ENCODE measurements around the gene XPOT.
A peak's percentile ranks its signal among the peaks of the same experiment; 100 is the strongest.

XPOT gene

GRCh38 chr12:64466178-64466577 is 62.0 kb downstream of the XPOT start:
- no peaks in the 10 kb centered on the region for H3K27me3 Mint-ChIP-seq (ENCODE audit: low read depth)
- H3K4me1 Mint-ChIP-seq = peaks cover 16% of the 10 kb centered on the region
- no peaks in the 10 kb centered on the region for H3K9me3 Mint-ChIP-seq
- no peak overlapping the region for H3K27ac Mint-ChIP-seq
- no peak overlapping the region for H3K4me3 Mint-ChIP-seq
- peaks cover 58% of the 10 kb centered on the region for H3K36me3 Mint-ChIP-seq (ENCODE audit: low read depth)
- no peak for TF ChIP-seq CTCF (IDR thresholded peaks at IDR 0.05; ENCODE audit: unreplicated experiment in 3 of 3)

GRCh38 chr12:64468966-64469365 is 64.8 kb downstream of the XPOT start:
- TF ChIP-seq CTCF (IDR thresholded peaks at IDR 0.05; ENCODE audit: unreplicated experiment in 3 of 3) = no peak
- H3K4me3 Mint-ChIP-seq = no peak overlapping the region
- peaks cover 64% of the 10 kb centered on the region for H3K36me3 Mint-ChIP-seq (ENCODE audit: low read depth)
- no peaks in the 10 kb centered on the region for H3K27me3 Mint-ChIP-seq (ENCODE audit: low read depth)
- H3K4me1 Mint-ChIP-seq = peaks cover 26% of the 10 kb centered on the region
- H3K27ac Mint-ChIP-seq = no peak overlapping the region
- H3K9me3 Mint-ChIP-seq = peaks cover 3% of the 10 kb centered on the region

GRCh38 chr12:64469455-64470142 is 65.4 kb downstream of the XPOT start:
- no peaks in the 10 kb centered on the region for H3K27me3 Mint-ChIP-seq (ENCODE audit: low read depth)
- H3K4me1 Mint-ChIP-seq = peaks cover 26% of the 10 kb centered on the region
- peaks cover 3% of the 10 kb centered on the region for H3K9me3 Mint-ChIP-seq
- H3K27ac Mint-ChIP-seq = peak overlapping the region in 1 of 3 experiments; percentile 26
- H3K4me3 Mint-ChIP-seq = no peak overlapping the region
- peaks cover 64% of the 10 kb centered on the region for H3K36me3 Mint-ChIP-seq (ENCODE audit: low read depth)
- TF ChIP-seq CTCF (IDR thresholded peaks at IDR 0.05; ENCODE audit: unreplicated experiment in 3 of 3) = no peak

GRCh38 chr12:64470495-64470894 is 66.3 kb downstream of the XPOT start:
- peaks cover 67% of the 10 kb centered on the region for H3K36me3 Mint-ChIP-seq (ENCODE audit: low read depth)
- no peak for TF ChIP-seq CTCF (IDR thresholded peaks at IDR 0.05; ENCODE audit: unreplicated experiment in 3 of 3)
- peaks cover 26% of the 10 kb centered on the region for H3K4me1 Mint-ChIP-seq
- no peaks in the 10 kb centered on the region for H3K27me3 Mint-ChIP-seq (ENCODE audit: low read depth)
- peak overlapping the region in 1 of 3 experiments; percentile 16 for H3K27ac Mint-ChIP-seq
- peaks cover 7% of the 10 kb centered on the region for H3K9me3 Mint-ChIP-seq
- H3K4me3 Mint-ChIP-seq = no peak overlapping the region

- Mint-ChIP-seq H3K27me3 (ENCODE audit: low read depth) (no peaks in the 10 kb centered on the region), H3K4me1 (peaks cover 26% of the 10 kb centered on the region), H3K4me3 (no peak overlapping the region), H3K27ac (peak overlapping the region in 2 of 3 experiments; percentile 2), H3K9me3 (peaks cover 24% of the 10 kb centered on the region), H3K36me3 (ENCODE audit: low read depth) (peaks cover 81% of the 10 kb centered on the region)
- no peak for TF ChIP-seq CTCF (IDR thresholded peaks at IDR 0.05; ENCODE audit: unreplicated experiment in 3 of 3)
Observed at GRCh38 chr12:64473176-64473575, 69.0 kb downstream of the XPOT start.

GRCh38 chr12:64475518-64475917 is 71.3 kb downstream of the XPOT start:
- no peak for TF ChIP-seq CTCF (IDR thresholded peaks at IDR 0.05; ENCODE audit: unreplicated experiment in 3 of 3)
- H3K4me3 Mint-ChIP-seq = no peak overlapping the region
- H3K27me3 Mint-ChIP-seq (ENCODE audit: low read depth) = no peaks in the 10 kb centered on the region
- H3K9me3 Mint-ChIP-seq = peaks cover 24% of the 10 kb centered on the region
- H3K36me3 Mint-ChIP-seq (ENCODE audit: low read depth) = peaks cover 76% of the 10 kb centered on the region
- peaks cover 16% of the 10 kb centered on the region for H3K4me1 Mint-ChIP-seq
- no peak overlapping the region for H3K27ac Mint-ChIP-seq

Measured in nephron (organoid).